HepG2 (cell line): Measurements from ENCODE around the gene WDHD1. TPM values are rescaled to one million over a fixed set of nuclear protein-coding genes. Genes with fewer than 3 reads are reported as not detected.
A peak's percentile ranks its signal among the peaks of the same experiment; 100 is the strongest.

Experiments used
- AKAP8 ChIP-seq: sonication (generic); formaldehyde crosslinking; IDR thresholded peaks from 2 replicates; pipeline ENCODE4 v1.5.1; 2020; ENCODE audit warnings: mild to moderate bottlenecking, missing genetic modification reagents
- CC2D1A ChIP-seq: sonication (generic); formaldehyde crosslinking; IDR thresholded peaks from 2 replicates; pipeline ENCODE4 v1.8.1; 2023; ENCODE audit warnings: mild to moderate bottlenecking, missing genetic modification reagents
- CHD2 ChIP-seq: IDR thresholded peaks from 2 replicates; pipeline ENCODE4 v1.6.1; 2011; ENCODE audit warnings: low read depth, low read length, improper control_type of control experiment
- GMEB2 ChIP-seq: IDR thresholded peaks from 2 replicates; pipeline ENCODE4 v1.6.1; 2016; ENCODE audit warnings: missing biosample characterization, missing genetic modification reagents, low read depth
- GPN1 ChIP-seq: sonication (generic); formaldehyde crosslinking; IDR thresholded peaks from 2 replicates; pipeline ENCODE4 v1.5.1; 2020; ENCODE audit warnings: missing genetic modification reagents, borderline replicate concordance
- GTF2F1 ChIP-seq: fragments of 150-350 bp; IDR thresholded peaks from 2 replicates; pipeline ENCODE4 v1.6.1; 2014; ENCODE audit warnings: low read length
- PRMT3 ChIP-seq: sonication (generic); formaldehyde crosslinking; IDR thresholded peaks from 2 replicates; pipeline ENCODE4 v1.8.1; 2022; ENCODE audit warnings: low read depth, mild to moderate bottlenecking, moderate library complexity, missing genetic modification reagents, borderline replicate concordance
- PRPF4 ChIP-seq: fragments of 200-400 bp; formaldehyde crosslinking; IDR thresholded peaks from 2 replicates; pipeline ENCODE4 v1.6.1; 2016; ENCODE audit warnings: low read length, low read depth; ENCODE audit not compliant: poor library complexity, severe bottlenecking
- TCF7 ChIP-seq: sonication (generic); IDR thresholded peaks from 2 replicates; pipeline ENCODE4 v1.6.1; 2016; ENCODE audit warnings: antibody characterized with exemption, low read depth
- TOPORS ChIP-seq: sonication (generic); formaldehyde crosslinking; IDR thresholded peaks from 2 replicates; pipeline ENCODE4 v1.8.0; 2023; ENCODE audit warnings: mild to moderate bottlenecking, missing genetic modification reagents
- ZBTB44 ChIP-seq: sonication (generic); formaldehyde crosslinking; IDR thresholded peaks from 2 replicates; pipeline ENCODE4 v1.4.0; 2020; ENCODE audit warnings: missing genetic modification reagents
- ZNF180 ChIP-seq: sonication (generic); formaldehyde crosslinking; IDR thresholded peaks from 2 replicates; pipeline ENCODE4 v1.4.0; 2020; ENCODE audit warnings: low read depth, missing genetic modification reagents, borderline replicate concordance
- ZNF234 ChIP-seq: sonication (generic); formaldehyde crosslinking; conservative IDR thresholded peaks from 2 replicates; pipeline ENCODE4 v1.5.1; 2020; ENCODE audit warnings: mild to moderate bottlenecking, missing genetic modification reagents
- ZNF550 ChIP-seq: sonication (generic); formaldehyde crosslinking; IDR thresholded peaks from 2 replicates; pipeline ENCODE4 v1.4.0; 2020; ENCODE audit warnings: mild to moderate bottlenecking, missing genetic modification reagents, borderline replicate concordance
- ZNF558 ChIP-seq: sonication (generic); formaldehyde crosslinking; IDR thresholded peaks from 2 replicates; pipeline ENCODE4 v1.9.0; 2022; ENCODE audit warnings: mild to moderate bottlenecking, missing genetic modification reagents, borderline replicate concordance
- ZNF609 ChIP-seq: sonication (generic); formaldehyde crosslinking; IDR thresholded peaks from 2 replicates; pipeline ENCODE4 v1.4.0; 2020; ENCODE audit warnings: mild to moderate bottlenecking, missing genetic modification reagents, borderline replicate concordance
- polyA plus RNA-seq, 8 experiments: library from polyadenylated mRNA; depleted of rRNA in 3 of 8; stranded (reverse) in 7 of 8; unstranded in 1 of 8; fragments of >200 nt; fragmentation: Illumina TruSeq in 4 of 8; extraction: Trizol in 4 of 8; gene quantifications; 2 replicates each; pipeline versions ENCODE4 v1.2.1 to v1.2.3, GENCODE V29; 2011 to 2016; ENCODE audit warnings: low read depth in 4 of 8, missing spikeins in 1 of 8, mixed read lengths in 1 of 8; ENCODE audit not compliant: insufficient read depth in 1 of 8
- total RNA-seq, 5 experiments: library from RNA; depleted of rRNA; stranded (reverse); fragments of >200 nt; fragmentation: Illumina TruSeq; extraction: Trizol; gene quantifications; 2 replicates each; pipeline ENCODE4 v1.2.3, GENCODE V29; 2016; ENCODE audit warnings: low read depth in 1 of 5
- TF ChIP-seq, protein P1 (sequence below): sonication (generic); formaldehyde crosslinking; IDR thresholded peaks from 2 replicates; pipeline ENCODE4 v1.5.0; 2020; ENCODE audit warnings: mild to moderate bottlenecking, missing genetic modification reagents

The WDHD1 gene
- total and polyA plus RNA-seq, 2 of the 13 experiments (the other 11 are each of a cell fraction or from before 2014, with no cell fraction given): 5.5 to 27.5 TPM

GRCh38 chr14:55051423-55052268 is 24.7 kb upstream of the WDHD1 start, which contains the start of gene MAPK1IP1L (continued):
- TF ChIP-seq, protein P1, sequence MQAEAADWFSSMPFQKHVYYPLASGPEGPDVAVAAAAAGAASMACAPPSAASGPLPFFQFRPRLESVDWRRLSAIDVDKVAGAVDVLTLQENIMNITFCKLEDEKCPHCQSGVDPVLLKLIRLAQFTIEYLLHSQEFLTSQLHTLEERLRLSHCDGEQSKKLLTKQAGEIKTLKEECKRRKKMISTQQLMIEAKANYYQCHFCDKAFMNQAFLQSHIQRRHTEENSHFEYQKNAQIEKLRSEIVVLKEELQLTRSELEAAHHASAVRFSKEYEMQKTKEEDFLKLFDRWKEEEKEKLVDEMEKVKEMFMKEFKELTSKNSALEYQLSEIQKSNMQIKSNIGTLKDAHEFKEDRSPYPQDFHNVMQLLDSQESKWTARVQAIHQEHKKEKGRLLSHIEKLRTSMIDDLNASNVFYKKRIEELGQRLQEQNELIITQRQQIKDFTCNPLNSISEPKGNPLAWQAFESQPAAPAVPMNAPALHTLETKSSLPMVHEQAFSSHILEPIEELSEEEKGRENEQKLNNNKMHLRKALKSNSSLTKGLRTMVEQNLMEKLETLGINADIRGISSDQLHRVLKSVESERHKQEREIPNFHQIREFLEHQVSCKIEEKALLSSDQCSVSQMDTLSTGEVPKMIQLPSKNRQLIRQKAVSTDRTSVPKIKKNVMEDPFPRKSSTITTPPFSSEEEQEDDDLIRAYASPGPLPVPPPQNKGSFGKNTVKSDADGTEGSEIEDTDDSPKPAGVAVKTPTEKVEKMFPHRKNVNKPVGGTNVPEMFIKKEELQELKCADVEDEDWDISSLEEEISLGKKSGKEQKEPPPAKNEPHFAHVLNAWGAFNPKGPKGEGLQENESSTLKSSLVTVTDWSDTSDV (CRISPR knock-in tag): peak; percentile 92; the same call in 1 of the 2 replicates
- TF ChIP-seq ZBTB44 (CRISPR knock-in tag) (0 out of 2 replicates have a peak, but pooled peaks have one; percentile 12), AKAP8 (peak; percentile 73), ZNF180 (CRISPR knock-in tag) (peak; percentile 79; the same call in 1 of the 2 replicates), PRPF4 (peak; percentile 96), ZNF234 (CRISPR knock-in tag) (peak; percentile 28; the same call in 1 of the 2 replicates), PRMT3 (CRISPR knock-in tag) (no peak), TOPORS (CRISPR knock-in tag) (peak; percentile 92; the same call in 1 of the 2 replicates), TCF7 (peak; percentile 16; the same call in 1 of the 2 replicates), GMEB2 (CRISPR knock-in tag) (peak; percentile 34; the same call in 1 of the 2 replicates), CHD2 (peak; percentile 82), ZNF558 (peak; percentile 95), GTF2F1 (peak; percentile 78; the same call in 1 of the 2 replicates), GPN1 (no peak), ZNF550 (no peak; the same call in 1 of the 2 replicates), CC2D1A (0 out of 2 replicates have a peak, but pooled peaks have one; percentile 5), ZNF609 (CRISPR knock-in tag) (peak; percentile 82; the same call in 1 of the 2 replicates)
